ENCODE results near the gene XKR3. TPM values are rescaled to one million over a fixed set of nuclear protein-coding genes. Genes with fewer than 3 reads are reported as not detected.

The XKR3 gene
- total RNA-seq, 1 donor = not detected

- no peak overlapping the region for H3K4me3 ChIP-seq (ENCODE audit: low read depth, low read length)
- TF ChIP-seq CTCF (IDR thresholded peaks at IDR 0.05; ENCODE audit: insufficient read depth, low read depth, low read length) = no peak
- no peak for DNase-seq (ENCODE audit: low read depth)
Observed at GRCh38 chr22:16845465-16845864, 20.3 kb upstream of the XKR3 start.

GRCh38 chr22:16844529-16844928 is 19.3 kb upstream of the XKR3 start:
- no peak for DNase-seq (ENCODE audit: low read depth)
- no peak for TF ChIP-seq CTCF (IDR thresholded peaks at IDR 0.05; ENCODE audit: insufficient read depth, low read depth, low read length)
- H3K4me3 ChIP-seq (ENCODE audit: low read depth, low read length) = no peak overlapping the region

GRCh38 chr22:16838073-16838472 is 12.9 kb upstream of the XKR3 start:
- DNase-seq (ENCODE audit: low read depth) = no peak
- H3K4me3 ChIP-seq (ENCODE audit: low read depth, low read length) = no peak overlapping the region
- TF ChIP-seq CTCF (IDR thresholded peaks at IDR 0.05; ENCODE audit: insufficient read depth, low read depth, low read length) = no peak

- no peak for DNase-seq (ENCODE audit: low read depth)
- TF ChIP-seq CTCF (IDR thresholded peaks at IDR 0.05; ENCODE audit: insufficient read depth, low read depth, low read length) = no peak
- H3K4me3 ChIP-seq (ENCODE audit: low read depth, low read length) = no peak overlapping the region
Observed at GRCh38 chr22:16834971-16835370, 9.8 kb upstream of the XKR3 start.

GRCh38 chr22:16831257-16831656 is 6.0 kb upstream of the XKR3 start:
- no peak overlapping the region for H3K4me3 ChIP-seq (ENCODE audit: low read depth, low read length)
- TF ChIP-seq CTCF (IDR thresholded peaks at IDR 0.05; ENCODE audit: insufficient read depth, low read depth, low read length) = no peak
- no peak for DNase-seq (ENCODE audit: low read depth)

GRCh38 chr22:16829985-16830384 is 4.8 kb upstream of the XKR3 start:
- no peak for TF ChIP-seq CTCF (IDR thresholded peaks at IDR 0.05; ENCODE audit: insufficient read depth, low read depth, low read length)
- no peak for DNase-seq (ENCODE audit: low read depth)

GRCh38 chr22:16828876-16829275 is 3.7 kb upstream of the XKR3 start:
- no peak for TF ChIP-seq CTCF (IDR thresholded peaks at IDR 0.05; ENCODE audit: insufficient read depth, low read depth, low read length)
- no peak for DNase-seq (ENCODE audit: low read depth)
- no peak overlapping the region for H3K4me3 ChIP-seq (ENCODE audit: low read depth, low read length)

More at GRCh38 chr22:16829985-16830384, 4.8 kb upstream of the XKR3 start:
- H3K4me3 ChIP-seq (ENCODE audit: low read depth, low read length) = no peak overlapping the region
